NB4 (cell line): ENCODE results near the gene SMIM41.

Source experiments
- DNase-seq: peaks from one replicate; pipeline ENCODE4 v3.0.0; 2010; ENCODE audit warnings: low read depth
- H3K4me3 ChIP-seq: one replicate; pipeline ENCODE4 v1.5.1; 2011; ENCODE audit warnings: mild to moderate bottlenecking, low read depth, low read length, moderate library complexity
- CTCF ChIP-seq: IDR thresholded peaks from one replicate; pipeline ENCODE4 v1.5.1; 2012; ENCODE audit warnings: low read depth, low read length
- MAX ChIP-seq: IDR thresholded peaks from 2 replicates; pipeline ENCODE4 v1.6.1; 2011; ENCODE audit warnings: low read depth, low read length
- MYC ChIP-seq: IDR thresholded peaks from 2 replicates; pipeline ENCODE4 v1.6.1; 2011; ENCODE audit warnings: low read depth, low read length
- POLR2A ChIP-seq: IDR thresholded peaks from 2 replicates; pipeline ENCODE4 v1.6.1; 2011; ENCODE audit warnings: mild to moderate bottlenecking; ENCODE audit not compliant: insufficient read length; ENCODE audit errors: extremely low read depth

Gene SMIM41

GRCh38 chr12:52079576-52080402, at the start of gene SMIM41:
Gene SMIM41, plus strand, starts transcription at chr12:52079704. Its CDS starts 76 bp downstream, at chr12:52079780.
- H3K4me3 ChIP-seq = no peak within 1 kb of the TSS
- TF ChIP-seq POLR2A = no peak
- no peak for TF ChIP-seq CTCF
- TF ChIP-seq MYC = no peak
- TF ChIP-seq MAX = no peak
- no peak for DNase-seq

- no peak overlapping the region for H3K4me3 ChIP-seq
- TF ChIP-seq MAX = no peak
- no peak for TF ChIP-seq CTCF
- no peak for TF ChIP-seq POLR2A
- TF ChIP-seq MYC = no peak
- no peak for DNase-seq
Observed at GRCh38 chr12:52032446-52032803, 47.1 kb upstream of the SMIM41 start.

GRCh38 chr12:52032804-52033445, 46.6 kb upstream of the SMIM41 start:
- H3K4me3 ChIP-seq = peak overlapping the region; percentile 27
- no peak for TF ChIP-seq MAX
- no peak for TF ChIP-seq MYC
- no peak for TF ChIP-seq CTCF
- no peak for TF ChIP-seq POLR2A
- DNase-seq = peak; percentile 98

GRCh38 chr12:52033446-52034140, 45.9 kb upstream of the SMIM41 start:
- DNase-seq = no peak
- H3K4me3 ChIP-seq = peak overlapping the region; percentile 27

More at GRCh38 chr12:52033446-52034140, 45.9 kb upstream of the SMIM41 start:
- TF ChIP-seq MYC (no peak), MAX (no peak), CTCF (no peak), POLR2A (no peak)
